Kidney epithelial cell (primary cell): Measurements from ENCODE around the gene PPP1CA. TPM values are rescaled to one million over a fixed set of nuclear protein-coding genes. Genes with fewer than 3 reads are reported as not detected.

ENCODE experiments used
- DNase-seq: peaks from one replicate; pipeline ENCODE4 v3.0.0-alpha.2; 2010; ENCODE audit warnings: low read depth
- H3K27me3 ChIP-seq: 2 replicates; pipeline ENCODE4 v1.6.0; 2011; ENCODE audit warnings: low read length; ENCODE audit not compliant: control insufficient read depth, insufficient read depth
- H3K36me3 ChIP-seq: 2 replicates; pipeline ENCODE4 v1.5.1; 2011; ENCODE audit warnings: low read length; ENCODE audit not compliant: control insufficient read depth, insufficient read depth
- H3K4me3 ChIP-seq: 2 replicates; pipeline ENCODE4 v1.5.1; 2011; ENCODE audit warnings: low read depth, mild to moderate bottlenecking, control low read depth, low read length
- total RNA-seq: library from RNA; depleted of rRNA; stranded (reverse); fragments of >200 nt; gene quantifications from 2 replicates; pipeline ENCODE4 v1.2.3, GENCODE V29; 2015
- TF ChIP-seq, protein P1 (sequence below): IDR thresholded peaks from 2 replicates; pipeline ENCODE4 v1.5.1; 2011; ENCODE audit warnings: mild to moderate bottlenecking, moderate library complexity, low read length, control low read depth, inconsistent platforms; ENCODE audit not compliant: insufficient read depth, poor library complexity, severe bottlenecking

PPP1CA gene
- total RNA-seq, 1 donor from 2014 or later = 319 TPM

- TF ChIP-seq, protein P1, sequence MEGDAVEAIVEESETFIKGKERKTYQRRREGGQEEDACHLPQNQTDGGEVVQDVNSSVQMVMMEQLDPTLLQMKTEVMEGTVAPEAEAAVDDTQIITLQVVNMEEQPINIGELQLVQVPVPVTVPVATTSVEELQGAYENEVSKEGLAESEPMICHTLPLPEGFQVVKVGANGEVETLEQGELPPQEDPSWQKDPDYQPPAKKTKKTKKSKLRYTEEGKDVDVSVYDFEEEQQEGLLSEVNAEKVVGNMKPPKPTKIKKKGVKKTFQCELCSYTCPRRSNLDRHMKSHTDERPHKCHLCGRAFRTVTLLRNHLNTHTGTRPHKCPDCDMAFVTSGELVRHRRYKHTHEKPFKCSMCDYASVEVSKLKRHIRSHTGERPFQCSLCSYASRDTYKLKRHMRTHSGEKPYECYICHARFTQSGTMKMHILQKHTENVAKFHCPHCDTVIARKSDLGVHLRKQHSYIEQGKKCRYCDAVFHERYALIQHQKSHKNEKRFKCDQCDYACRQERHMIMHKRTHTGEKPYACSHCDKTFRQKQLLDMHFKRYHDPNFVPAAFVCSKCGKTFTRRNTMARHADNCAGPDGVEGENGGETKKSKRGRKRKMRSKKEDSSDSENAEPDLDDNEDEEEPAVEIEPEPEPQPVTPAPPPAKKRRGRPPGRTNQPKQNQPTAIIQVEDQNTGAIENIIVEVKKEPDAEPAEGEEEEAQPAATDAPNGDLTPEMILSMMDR = no peak
- DNase-seq = no peak
Observed at GRCh38 chr11:67391304-67392182, 10.1 kb downstream of the PPP1CA start, which contains the start of gene RAD9A. Gene RAD9A (plus strand): TSS chr11:67391986. CDS start chr11:67392045, 59 bp downstream.

DNA sequence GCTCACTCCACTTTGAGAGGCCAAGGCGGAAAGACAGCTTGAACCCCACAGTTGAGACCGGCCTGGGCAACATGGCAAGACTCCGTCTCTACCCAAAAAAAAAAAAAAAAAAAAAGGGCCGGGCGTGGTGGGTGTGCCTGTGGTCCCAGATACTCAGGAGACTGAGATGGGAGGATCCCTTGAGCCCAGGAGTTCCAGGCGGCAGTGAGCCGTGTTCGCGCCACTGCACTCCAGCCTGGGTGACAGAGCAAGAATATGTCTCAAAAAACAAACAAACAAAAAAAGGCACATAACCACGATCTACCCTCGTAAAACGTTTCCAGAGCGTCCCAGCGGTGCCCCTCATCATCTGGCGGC, 10.7 kb downstream of the PPP1CA start:
- Histone ChIP-seq H3K36me3 (no peaks in the 10 kb centered on the region), H3K27me3 (no peaks in the 10 kb centered on the region), H3K4me3 (peak overlapping the region; percentile 75)
- DNase-seq = no peak
- TF ChIP-seq, protein P1 = no peak

More at GRCh38 chr11:67391304-67392182, 10.1 kb downstream of the PPP1CA start, which contains the start of gene RAD9A:
- H3K36me3 ChIP-seq = no peaks in the 10 kb centered on the region
- H3K4me3 ChIP-seq = peak within 1 kb of the TSS; percentile 75
- no peaks in the 10 kb centered on the region for H3K27me3 ChIP-seq

DNA sequence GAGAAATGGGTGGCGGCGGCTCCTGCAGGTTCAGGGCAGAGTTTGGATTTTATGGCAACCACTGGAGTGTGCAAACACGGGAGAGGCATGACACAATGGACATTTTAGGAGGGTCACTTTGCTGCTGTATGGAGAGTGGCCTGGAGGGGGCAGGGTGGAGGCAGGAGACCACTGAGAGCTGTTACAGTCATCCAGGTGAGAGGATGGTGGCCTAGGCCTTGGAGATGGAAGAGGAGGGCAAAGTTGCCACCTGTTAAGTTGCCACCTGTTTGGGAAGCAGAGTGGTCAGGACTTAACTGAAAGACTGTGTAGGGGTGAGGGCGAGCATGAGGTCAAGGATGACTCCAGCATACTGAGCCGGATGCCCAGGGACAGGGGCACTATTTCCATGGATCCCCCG, 12.2 kb downstream of the PPP1CA start:
- Histone ChIP-seq H3K27me3 (no peaks in the 10 kb centered on the region), H3K36me3 (no peaks in the 10 kb centered on the region), H3K4me3 (no peak overlapping the region)
- DNase-seq = no peak
- TF ChIP-seq, protein P1 = peak; percentile 62

DNA sequence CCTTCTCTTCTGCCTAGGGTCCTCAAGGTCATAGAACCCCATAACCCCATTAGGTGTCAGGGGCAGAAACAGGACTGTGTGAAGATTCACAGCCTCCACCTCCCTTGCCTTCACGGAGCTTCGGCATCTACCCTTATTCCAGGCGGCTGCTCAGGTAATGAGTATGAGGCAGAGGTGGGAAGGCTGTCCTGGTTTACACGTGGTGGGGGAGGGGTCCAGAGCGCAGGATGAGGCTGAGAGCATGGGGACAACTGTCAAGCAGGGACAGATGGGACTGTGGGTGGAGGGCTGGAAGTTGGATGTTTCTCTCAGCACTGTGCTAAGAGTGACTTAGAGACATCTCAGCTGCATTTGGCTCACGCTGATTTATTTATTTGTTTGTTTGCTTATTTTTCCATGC, 14.1 kb downstream of the PPP1CA start:
- TF ChIP-seq, protein P1 = no peak
- DNase-seq = no peak
- no peaks in the 10 kb centered on the region for H3K27me3 ChIP-seq
- H3K4me3 ChIP-seq = no peak overlapping the region
- no peaks in the 10 kb centered on the region for H3K36me3 ChIP-seq

DNA sequence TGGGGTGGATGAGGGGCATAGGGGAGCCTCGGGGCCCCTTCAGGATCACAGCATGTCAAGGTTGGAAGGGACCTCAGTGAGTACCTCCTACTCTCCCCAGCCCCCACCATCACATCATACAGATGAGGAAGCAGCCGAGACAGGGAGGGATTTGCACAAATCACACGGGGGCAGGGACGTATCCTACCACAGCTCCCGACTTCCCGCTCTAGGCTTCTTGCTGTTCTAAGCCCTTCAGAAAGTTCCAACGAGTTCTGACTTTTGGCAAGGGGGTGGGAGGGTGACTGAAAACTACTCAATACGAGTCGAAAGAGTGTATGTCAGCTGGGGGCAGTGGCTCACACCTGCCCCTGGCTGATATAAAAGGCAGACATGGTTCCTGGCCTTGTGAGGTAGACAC, 14.6 kb downstream of the PPP1CA start:
- TF ChIP-seq, protein P1 = no peak
- H3K27me3 ChIP-seq = no peaks in the 10 kb centered on the region
- H3K4me3 ChIP-seq = no peak overlapping the region
- H3K36me3 ChIP-seq = no peaks in the 10 kb centered on the region
- DNase-seq = no peak
